Panc1 (cell line): ENCODE data around the gene P2RY2. TPM values are rescaled to one million over a fixed set of nuclear protein-coding genes. Genes with fewer than 3 reads are reported as not detected.

Experiments
- ATAC-seq: fragments of 200-7000 bp; cut with Tn5 transposase; 2 replicates; pipeline ENCODE4 v1.9.1; 2020; ENCODE audit warnings: mild to moderate bottlenecking, moderate library complexity
- BruUV-seq: library from RNA; stranded (reverse); fragments of 400-500 nt; replicated peaks from 2 replicates; lab custom pipeline; 2021; lab: Mats Ljungman, UMichigan
- CTCF ChIA-PET: fragments of 300-600 bp; sonication (Branson Sonifier 250); formaldehyde crosslinking; loops from one replicate; lab custom pipeline; 2022; ENCODE audit warnings: antibody characterized with exemption; lab: Charles Lee
- POLR2A ChIA-PET: fragments of 300-600 bp; sonication (Branson Sonifier 250); formaldehyde crosslinking; loops from one replicate; lab custom pipeline; 2022; ENCODE audit warnings: antibody characterized with exemption; lab: Charles Lee
- DNase-seq: peaks from one replicate; pipeline ENCODE4 v3.0.0-alpha.2; 2010; ENCODE audit warnings: low read depth, low spot score
- H3K27ac ChIP-seq: 2 replicates; pipeline ENCODE4 v1.5.1; 2011; ENCODE audit warnings: mild to moderate bottlenecking, low read length, inconsistent platforms
- H3K27me3 ChIP-seq: fragments of 200-500 bp; sonication (Bioruptor generic); 2 replicates; pipeline ENCODE4 v1.6.0; 2014; ENCODE audit warnings: low read length, inconsistent platforms; ENCODE audit not compliant: control insufficient read depth, insufficient read depth
- H3K36me3 ChIP-seq: fragments of 200-500 bp; sonication (Bioruptor generic); 2 replicates; pipeline ENCODE4 v1.5.1; 2014; ENCODE audit warnings: inconsistent platforms, mild to moderate bottlenecking, low read length, moderate library complexity; ENCODE audit not compliant: control insufficient read depth, insufficient read depth
- H3K4me1 ChIP-seq: 2 replicates; pipeline ENCODE4 v1.5.1; 2011; ENCODE audit warnings: inconsistent platforms, mild to moderate bottlenecking, low read length, moderate library complexity; ENCODE audit not compliant: control insufficient read depth, insufficient read depth
- H3K4me3 ChIP-seq, 2 experiments: 2 replicates each; pipeline ENCODE4 v1.5.1; 2011 to 2012; ENCODE audit warnings: low read depth in 2 of 2, low read length in 2 of 2, mild to moderate bottlenecking in 2 of 2, inconsistent platforms in 1 of 2, moderate library complexity in 1 of 2
- H3K9me3 ChIP-seq: fragments of 200-500 bp; sonication (Bioruptor generic); 2 replicates; pipeline ENCODE4 v1.5.1; 2014; ENCODE audit warnings: low read depth, mild to moderate bottlenecking, inconsistent platforms, low read length, moderate library complexity; ENCODE audit not compliant: control insufficient read depth, insufficient read depth
- CTCF ChIP-seq: fragments of 450-650 bp; IDR thresholded peaks from 2 replicates; pipeline ENCODE4 v1.5.1; 2017; ENCODE audit warnings: mild to moderate bottlenecking
- POLR2AphosphoS5 ChIP-seq: IDR thresholded peaks from 2 replicates; pipeline ENCODE4 v1.6.1; 2012; ENCODE audit warnings: mild to moderate bottlenecking, low read depth, low read length, moderate library complexity
- REST ChIP-seq, 2 experiments: IDR thresholded peaks; 2 replicates each; pipeline ENCODE4 v1.6.1; 2011 to 2012; ENCODE audit warnings: low read depth in 2 of 2, control low read depth in 1 of 2, low read length in 1 of 2, mild to moderate bottlenecking in 1 of 2, moderate library complexity in 1 of 2; ENCODE audit not compliant: insufficient read depth in 1 of 2
- SIN3A ChIP-seq: IDR thresholded peaks from 2 replicates; pipeline ENCODE4 v1.6.1; 2012; ENCODE audit warnings: low read depth, mild to moderate bottlenecking, low read length, moderate library complexity, borderline replicate concordance; ENCODE audit not compliant: insufficient read depth
- TCF7L2 ChIP-seq: IDR thresholded peaks from 2 replicates; pipeline ENCODE4 v1.6.1; 2011; ENCODE audit warnings: mild to moderate bottlenecking, low read depth, low read length, inconsistent platforms
- in situ Hi-C: cut with HindIII; loops from 2 replicates; pipeline ENCODE4 v1.10.0; 2016; ENCODE audit warnings: low sequenced_read_pairs, low pct_unique_long_range_greater_than_20kb
- intact Hi-C: fragments of 100-400 bp; cut with micrococcal nuclease; formaldehyde crosslinking; loops from one replicate; pipeline ENCODE4 v1.10.0; 2022; ENCODE audit not compliant: unreplicated experiment
- total RNA-seq: library from RNA; stranded (reverse); gene quantifications from one replicate; pipeline ENCODE4 v1.2.1, GENCODE V29; 2021; ENCODE audit not compliant: unreplicated experiment

Gene P2RY2
- total RNA-seq, 1 experiment from 2014 or later = 2.4 TPM

- ChIA-PET POLR2A (no interaction called here), CTCF (interaction anchor here (0.6 to 1.0 kb wide), 2 partner anchors 52 to 58 kb away, joined by 3 to 6 read pairs; no protein-coding TSS in a partner anchor)
- H3K27me3 ChIP-seq = no peaks in the 10 kb centered on the region
- TF ChIP-seq SIN3A (no peak), POLR2AphosphoS5 (no peak), REST (IDR thresholded peaks at IDR 0.05; ENCODE audit: insufficient read depth in 1 of 2, low read depth in 2 of 2, low read length in 1 of 2) (no peak), TCF7L2 (no peak), CTCF (no peak)
- no peaks in the 10 kb centered on the region for H3K9me3 ChIP-seq
- BruUV-seq = no TSS peak
- no peak overlapping the region for H3K27ac ChIP-seq
- H3K36me3 ChIP-seq = no peaks in the 10 kb centered on the region
- intact Hi-C loops = loop anchor here (5.0 kb wide), 1 partner anchor 407 kb away; no protein-coding TSS in a partner anchor
- no peak overlapping the region for H3K4me3 ChIP-seq
- peaks cover 7% of the 10 kb centered on the region; the same call in 1 of the 2 replicates for H3K4me1 ChIP-seq
- ATAC-seq (no peak), DNase-seq (no peak)
- in situ Hi-C loops = no loop called here
These were observed 21.6 kb downstream of the P2RY2 start for GRCh38 chr11:73239571-73240189.

- ATAC-seq (no peak), DNase-seq (no peak)
- Histone ChIP-seq H3K4me1 (peaks cover 7% of the 10 kb centered on the region; the same call in 1 of the 2 replicates), H3K9me3 (no peaks in the 10 kb centered on the region), H3K27ac (no peak overlapping the region), H3K4me3 (no peak overlapping the region), H3K27me3 (no peaks in the 10 kb centered on the region), H3K36me3 (no peaks in the 10 kb centered on the region)
- TF ChIP-seq POLR2AphosphoS5 = no peak
- TF ChIP-seq REST (IDR thresholded peaks at IDR 0.05; ENCODE audit: insufficient read depth in 1 of 2, low read depth in 2 of 2, low read length in 1 of 2) = no peak
- no peak for TF ChIP-seq CTCF
- TF ChIP-seq TCF7L2 = no peak
- TF ChIP-seq SIN3A = no peak
- BruUV-seq = no TSS peak
- ChIA-PET POLR2A (no interaction called here), CTCF (interaction anchor here (0.5 to 1.0 kb wide), 3 partner anchors 53 to 474 kb away, joined by 3 to 6 read pairs (median 4); no protein-coding TSS in a partner anchor)
- in situ Hi-C loops (no loop called here), intact Hi-C loops (loop anchor here (5.0 kb wide), 1 partner anchor 408 kb away; no protein-coding TSS in a partner anchor)
These were observed 22.2 kb downstream of the P2RY2 start for GRCh38 chr11:73240190-73240781.
